Activated naive CD4-positive, alpha-beta T cell treated with anti-CD3 and anti-CD28 coated beads, Interleukin-2, amount 10 ng/mL, durations not matched to agents 7 days and 5 days (primary cell): ENCODE measurements around the gene DTNB.

ENCODE experiments used
- CTCF ChIA-PET: fragments of 350-600 bp; sonication (Branson Sonifier 250); formaldehyde crosslinking; loops from one replicate; lab custom pipeline; 2021; ENCODE audit warnings: antibody characterized with exemption; lab: Charles Lee
- DNase-seq: peaks from one replicate; pipeline ENCODE4 v3.0.0-alpha.2; 2020
- H3K27ac Mint-ChIP-seq: one replicate; pipeline ENCODE4 v1.8.0; 2021; ENCODE audit warnings: mild to moderate bottlenecking, moderate library complexity, mixed read lengths
- H3K27me3 Mint-ChIP-seq: one replicate; pipeline ENCODE4 v1.8.0; 2021; ENCODE audit warnings: mild to moderate bottlenecking, mixed read lengths
- H3K36me3 Mint-ChIP-seq: one replicate; pipeline ENCODE4 v1.8.0; 2021; ENCODE audit warnings: mixed read lengths
- H3K4me1 Mint-ChIP-seq: one replicate; pipeline ENCODE4 v1.8.0; 2021; ENCODE audit warnings: mixed read lengths
- H3K4me3 Mint-ChIP-seq: one replicate; pipeline ENCODE4 v1.8.0; 2021; ENCODE audit warnings: mild to moderate bottlenecking, moderate library complexity, mixed read lengths
- H3K9me3 Mint-ChIP-seq: one replicate; pipeline ENCODE4 v1.8.0; 2021; ENCODE audit warnings: mixed read lengths

DTNB gene

GRCh38 chr2:25445464-25445863 is 227.9 kb downstream of the DTNB start:
- CTCF ChIA-PET = no interaction called here
- Mint-ChIP-seq H3K9me3 (no peaks in the 10 kb centered on the region), H3K4me1 (no peaks in the 10 kb centered on the region), H3K27me3 (no peaks in the 10 kb centered on the region), H3K4me3 (no peak overlapping the region), H3K27ac (no peak overlapping the region), H3K36me3 (peaks cover 13% of the 10 kb centered on the region)
- no peak for DNase-seq

- Mint-ChIP-seq H3K27ac (no peak overlapping the region), H3K9me3 (no peaks in the 10 kb centered on the region), H3K4me1 (no peaks in the 10 kb centered on the region), H3K27me3 (no peaks in the 10 kb centered on the region), H3K36me3 (peaks cover 11% of the 10 kb centered on the region), H3K4me3 (no peak overlapping the region)
- CTCF ChIA-PET = no interaction called here
- no peak for DNase-seq
Observed at GRCh38 chr2:25444608-25445270, 228.6 kb downstream of the DTNB start.

- Mint-ChIP-seq H3K27me3 (no peaks in the 10 kb centered on the region), H3K4me1 (no peaks in the 10 kb centered on the region), H3K27ac (no peak overlapping the region), H3K4me3 (no peak overlapping the region), H3K9me3 (no peaks in the 10 kb centered on the region), H3K36me3 (peaks cover 8% of the 10 kb centered on the region)
- DNase-seq = no peak
- CTCF ChIA-PET = no interaction called here
Observed at GRCh38 chr2:25443766-25444165, 229.6 kb downstream of the DTNB start.

GRCh38 chr2:25441353-25441752 is 232.0 kb downstream of the DTNB start:
- peaks cover 7% of the 10 kb centered on the region for H3K4me1 Mint-ChIP-seq

GRCh38 chr2:25438793-25439192 is 234.6 kb downstream of the DTNB start:
- CTCF ChIA-PET = no interaction called here
- Mint-ChIP-seq H3K9me3 (no peaks in the 10 kb centered on the region), H3K27me3 (no peaks in the 10 kb centered on the region), H3K36me3 (peaks cover 11% of the 10 kb centered on the region), H3K4me1 (peaks cover 9% of the 10 kb centered on the region), H3K4me3 (no peak overlapping the region), H3K27ac (no peak overlapping the region)
- DNase-seq = no peak

More at GRCh38 chr2:25441353-25441752, 232.0 kb downstream of the DTNB start:
- H3K36me3 Mint-ChIP-seq = peaks cover 6% of the 10 kb centered on the region
- H3K9me3 Mint-ChIP-seq = no peaks in the 10 kb centered on the region
- H3K27ac Mint-ChIP-seq = no peak overlapping the region
- H3K27me3 Mint-ChIP-seq = no peaks in the 10 kb centered on the region
- no peak overlapping the region for H3K4me3 Mint-ChIP-seq
- CTCF ChIA-PET = no interaction called here
- no peak for DNase-seq

GRCh38 chr2:25437881-25438662 is 235.3 kb downstream of the DTNB start:
- DNase-seq = no peak
- no peaks in the 10 kb centered on the region for H3K9me3 Mint-ChIP-seq
- H3K4me1 Mint-ChIP-seq = peaks cover 9% of the 10 kb centered on the region
- CTCF ChIA-PET = interaction anchor here (1.2 kb wide), 1 partner anchor 13 kb away, joined by 5 read pairs; no protein-coding TSS in a partner anchor
- H3K27ac Mint-ChIP-seq = no peak overlapping the region
- H3K36me3 Mint-ChIP-seq = peaks cover 11% of the 10 kb centered on the region
- no peaks in the 10 kb centered on the region for H3K27me3 Mint-ChIP-seq
- no peak overlapping the region for H3K4me3 Mint-ChIP-seq

- Mint-ChIP-seq H3K36me3 (peaks cover 11% of the 10 kb centered on the region), H3K4me1 (peaks cover 14% of the 10 kb centered on the region), H3K4me3 (no peak overlapping the region), H3K9me3 (no peaks in the 10 kb centered on the region), H3K27me3 (no peaks in the 10 kb centered on the region), H3K27ac (no peak overlapping the region)
- DNase-seq = no peak
- CTCF ChIA-PET = no interaction called here
Observed at GRCh38 chr2:25435421-25435820, 238.0 kb downstream of the DTNB start.

- CTCF ChIA-PET = no interaction called here
- Mint-ChIP-seq H3K27ac (no peak overlapping the region), H3K4me3 (no peak overlapping the region), H3K36me3 (peaks cover 6% of the 10 kb centered on the region), H3K27me3 (no peaks in the 10 kb centered on the region), H3K9me3 (no peaks in the 10 kb centered on the region), H3K4me1 (peaks cover 10% of the 10 kb centered on the region)
- DNase-seq = no peak
Observed at GRCh38 chr2:25431604-25432003, 241.8 kb downstream of the DTNB start.

- peaks cover 5% of the 10 kb centered on the region for H3K36me3 Mint-ChIP-seq
- H3K27me3 Mint-ChIP-seq = no peaks in the 10 kb centered on the region
- peaks cover 5% of the 10 kb centered on the region for H3K4me1 Mint-ChIP-seq
- no peak overlapping the region for H3K4me3 Mint-ChIP-seq
- no peak overlapping the region for H3K27ac Mint-ChIP-seq
- CTCF ChIA-PET = no interaction called here
- no peaks in the 10 kb centered on the region for H3K9me3 Mint-ChIP-seq
- DNase-seq = no peak
Observed at GRCh38 chr2:25430556-25430955, 242.8 kb downstream of the DTNB start.

GRCh38 chr2:25426326-25426725 is 247.1 kb downstream of the DTNB start:
- CTCF ChIA-PET = no interaction called here

GRCh38 chr2:25424426-25425028 is 248.8 kb downstream of the DTNB start:
- Mint-ChIP-seq H3K27me3 (no peaks in the 10 kb centered on the region), H3K9me3 (no peaks in the 10 kb centered on the region), H3K4me1 (no peaks in the 10 kb centered on the region), H3K4me3 (no peak overlapping the region), H3K36me3 (peaks cover 7% of the 10 kb centered on the region), H3K27ac (no peak overlapping the region)
- CTCF ChIA-PET = interaction anchor here (1.1 kb wide), 1 partner anchor 13 kb away, joined by 5 read pairs; no protein-coding TSS in a partner anchor
- no peak for DNase-seq

More at GRCh38 chr2:25426326-25426725, 247.1 kb downstream of the DTNB start:
- H3K4me1 Mint-ChIP-seq = no peaks in the 10 kb centered on the region
- H3K27ac Mint-ChIP-seq = no peak overlapping the region
- peaks cover 7% of the 10 kb centered on the region for H3K36me3 Mint-ChIP-seq
- no peak for DNase-seq
- H3K4me3 Mint-ChIP-seq = no peak overlapping the region
- H3K27me3 Mint-ChIP-seq = no peaks in the 10 kb centered on the region
- no peaks in the 10 kb centered on the region for H3K9me3 Mint-ChIP-seq

GRCh38 chr2:25421820-25422411 is 251.5 kb downstream of the DTNB start:
- Mint-ChIP-seq H3K36me3 (peaks cover 23% of the 10 kb centered on the region), H3K9me3 (peaks cover 9% of the 10 kb centered on the region), H3K27ac (no peak overlapping the region), H3K4me1 (peaks cover 7% of the 10 kb centered on the region), H3K27me3 (no peaks in the 10 kb centered on the region), H3K4me3 (no peak overlapping the region)
- CTCF ChIA-PET = no interaction called here
- no peak for DNase-seq

- CTCF ChIA-PET = no interaction called here
Observed at GRCh38 chr2:25421289-25421688, 252.1 kb downstream of the DTNB start.

GRCh38 chr2:25420820-25421237 is 252.5 kb downstream of the DTNB start:
- no peak overlapping the region for H3K4me3 Mint-ChIP-seq
- CTCF ChIA-PET = no interaction called here

More at GRCh38 chr2:25421289-25421688, 252.1 kb downstream of the DTNB start:
- peaks cover 7% of the 10 kb centered on the region for H3K4me1 Mint-ChIP-seq
- no peak overlapping the region for H3K27ac Mint-ChIP-seq
- DNase-seq = no peak
- H3K36me3 Mint-ChIP-seq = peaks cover 24% of the 10 kb centered on the region
- H3K9me3 Mint-ChIP-seq = peaks cover 9% of the 10 kb centered on the region
- no peak overlapping the region for H3K4me3 Mint-ChIP-seq
- no peaks in the 10 kb centered on the region for H3K27me3 Mint-ChIP-seq

More at GRCh38 chr2:25420820-25421237, 252.5 kb downstream of the DTNB start:
- H3K27ac Mint-ChIP-seq = no peak overlapping the region
- DNase-seq = no peak
- H3K4me1 Mint-ChIP-seq = peaks cover 7% of the 10 kb centered on the region
- H3K9me3 Mint-ChIP-seq = peaks cover 9% of the 10 kb centered on the region
- H3K36me3 Mint-ChIP-seq = peaks cover 24% of the 10 kb centered on the region
- no peaks in the 10 kb centered on the region for H3K27me3 Mint-ChIP-seq
